Nephron progenitor cell (in vitro differentiated cells): ENCODE measurements around the gene ZNF592.

Experiments used
- DNase-seq: peaks from one replicate; pipeline ENCODE4 v3.0.0; 2021
- H3K27ac Mint-ChIP-seq: 2 replicates; pipeline ENCODE4 v1.8.0; 2021; ENCODE audit warnings: mild to moderate bottlenecking, moderate library complexity, mixed read lengths
- H3K27me3 Mint-ChIP-seq: 2 replicates; pipeline ENCODE4 v1.8.0; 2021; ENCODE audit warnings: mild to moderate bottlenecking, low read depth, mixed read lengths; ENCODE audit not compliant: poor library complexity
- H3K36me3 Mint-ChIP-seq: 2 replicates; pipeline ENCODE4 v1.8.0; 2021; ENCODE audit warnings: low read depth, mixed read lengths
- H3K4me1 Mint-ChIP-seq: 2 replicates; pipeline ENCODE4 v1.8.0; 2021; ENCODE audit warnings: mixed read lengths
- H3K4me3 Mint-ChIP-seq: 2 replicates; pipeline ENCODE4 v1.8.0; 2021; ENCODE audit warnings: mild to moderate bottlenecking, moderate library complexity, mixed read lengths
- H3K9me3 Mint-ChIP-seq: 2 replicates; pipeline ENCODE4 v1.8.0; 2021; ENCODE audit warnings: mild to moderate bottlenecking, moderate library complexity, mixed read lengths
- CTCF ChIP-seq: fragments of 200-600 bp; sonication (generic); IDR thresholded peaks from 2 replicates; pipeline ENCODE4 v1.5.0; 2021; ENCODE audit warnings: antibody characterized with exemption

The ZNF592 gene

GRCh38 chr15:84822653-84823281, 74.4 kb downstream of the ZNF592 start:
- peaks cover 5% of the 10 kb centered on the region for H3K27me3 Mint-ChIP-seq
- H3K4me1 Mint-ChIP-seq: peaks cover 38% of the 10 kb centered on the region
- DNase-seq: no peak
- no peaks in the 10 kb centered on the region for H3K9me3 Mint-ChIP-seq
- no peak overlapping the region for H3K27ac Mint-ChIP-seq
- TF ChIP-seq CTCF: no peak
- H3K36me3 Mint-ChIP-seq: no peaks in the 10 kb centered on the region
- no peak overlapping the region for H3K4me3 Mint-ChIP-seq

GRCh38 chr15:84823282-84823878, 75.0 kb downstream of the ZNF592 start:
- DNase-seq: no peak
- Mint-ChIP-seq H3K27ac (no peak overlapping the region), H3K4me1 (peaks cover 32% of the 10 kb centered on the region), H3K9me3 (no peaks in the 10 kb centered on the region), H3K4me3 (no peak overlapping the region), H3K27me3 (peaks cover 5% of the 10 kb centered on the region), H3K36me3 (no peaks in the 10 kb centered on the region)
- TF ChIP-seq CTCF: no peak

- TF ChIP-seq CTCF: no peak
- no peak for DNase-seq
- Mint-ChIP-seq H3K27ac (no peak overlapping the region), H3K9me3 (no peaks in the 10 kb centered on the region), H3K4me1 (peaks cover 21% of the 10 kb centered on the region), H3K27me3 (peaks cover 5% of the 10 kb centered on the region), H3K36me3 (no peaks in the 10 kb centered on the region), H3K4me3 (no peak overlapping the region)
Measured at GRCh38 chr15:84824260-84825007, 76.0 kb downstream of the ZNF592 start.

GRCh38 chr15:84826369-84826823, 78.0 kb downstream of the ZNF592 start:
- Mint-ChIP-seq H3K27ac (no peak overlapping the region), H3K4me3 (no peak overlapping the region), H3K9me3 (no peaks in the 10 kb centered on the region), H3K27me3 (peaks cover 2% of the 10 kb centered on the region), H3K4me1 (peaks cover 12% of the 10 kb centered on the region), H3K36me3 (peaks cover 12% of the 10 kb centered on the region)
- peak; percentile 24 for TF ChIP-seq CTCF
- DNase-seq: no peak

- DNase-seq: no peak
- Mint-ChIP-seq H3K36me3 (peaks cover 13% of the 10 kb centered on the region), H3K4me1 (peaks cover 10% of the 10 kb centered on the region), H3K27ac (no peak overlapping the region), H3K4me3 (no peak overlapping the region), H3K9me3 (no peaks in the 10 kb centered on the region), H3K27me3 (peaks cover 5% of the 10 kb centered on the region)
- no peak for TF ChIP-seq CTCF
Measured at GRCh38 chr15:84827246-84827645, 78.9 kb downstream of the ZNF592 start.
